Measurements from ENCODE around the gene TXK.

GRCh38 chr4:48139691-48140090 lies 5.6 kb upstream of the TXK start:
- TF ChIP-seq POLR2AphosphoS5 (IDR thresholded peaks at IDR 0.05), result no peak
- TF ChIP-seq POLR2A (IDR thresholded peaks at IDR 0.05), result no peak
